KOPT-K1 (cell line): ENCODE measurements around the gene CAMKK2.
"Not testable (repeated sequence)": the region's sequence is repeated elsewhere in the genome, so short reads cannot be mapped to it uniquely, and the experiment has no call there.

ENCODE experiments used
- H3K27ac ChIP-seq: fragments of 200-600 bp; sonication (generic); 2 replicates; pipeline ENCODE4 v1.5.1; 2016; ENCODE audit warnings: antibody characterized with exemption, mild to moderate bottlenecking, low read depth, low read length; ENCODE audit not compliant: poor library complexity, severe bottlenecking
- H3K36me3 ChIP-seq: fragments of 200-600 bp; sonication (generic); 2 replicates; pipeline ENCODE4 v1.5.1; 2017; ENCODE audit warnings: antibody characterized with exemption, mild to moderate bottlenecking, low read length, moderate library complexity; ENCODE audit not compliant: insufficient read depth
- H3K9me3 ChIP-seq: fragments of 200-600 bp; sonication (generic); 2 replicates; pipeline ENCODE4 v1.5.1; 2017; ENCODE audit warnings: antibody characterized with exemption, low read length, mild to moderate bottlenecking; ENCODE audit not compliant: insufficient read depth, poor library complexity, severe bottlenecking

CAMKK2 gene

DNA sequence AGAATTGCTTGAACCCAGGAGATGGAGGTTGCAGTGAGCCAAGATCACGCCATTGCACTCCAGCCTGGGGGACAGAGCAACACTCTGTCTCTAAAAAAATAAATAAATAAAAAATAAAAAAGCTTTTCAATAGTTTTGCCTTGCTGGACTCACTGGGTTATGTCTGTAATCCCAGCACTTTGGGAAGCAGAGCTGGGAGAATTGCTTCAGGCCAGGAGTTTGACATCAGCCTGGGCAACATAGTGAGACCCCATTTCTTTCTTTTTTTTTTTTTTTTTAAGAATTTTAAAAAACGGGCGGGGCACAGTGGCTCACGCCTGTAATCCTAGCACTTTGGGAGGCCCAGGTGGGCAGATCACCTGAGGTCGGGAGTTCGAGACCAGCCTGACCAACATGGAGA lies 95.4 kb downstream of the CAMKK2 start:
- H3K9me3 ChIP-seq, H3K27ac ChIP-seq, H3K36me3 ChIP-seq: not testable (repeated sequence)

- H3K27ac ChIP-seq, result no peak overlapping the region
- no peaks in the 10 kb centered on the region for H3K9me3 ChIP-seq
- H3K36me3 ChIP-seq, result no peaks in the 10 kb centered on the region
Observed at GRCh38 chr12:121198949-121199348, 97.6 kb downstream of the CAMKK2 start.

DNA sequence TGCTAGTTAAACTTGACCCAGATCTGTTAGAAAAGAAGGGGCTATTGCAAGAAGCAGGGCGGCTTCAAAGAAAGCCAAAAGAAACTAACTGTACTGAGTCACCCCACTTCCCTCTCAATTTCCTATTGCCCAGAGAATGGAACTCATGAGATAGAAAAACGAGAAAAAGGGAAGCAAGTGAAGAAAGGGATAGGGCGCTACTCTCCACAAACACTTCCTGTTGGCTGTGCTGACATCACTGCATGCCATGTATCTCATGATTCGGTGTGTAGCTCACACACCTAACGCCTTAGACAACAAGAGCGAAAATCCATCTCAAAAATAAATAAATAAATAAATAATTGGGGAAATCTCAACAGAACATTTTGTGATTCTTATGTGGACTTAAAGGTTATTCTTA lies 99.6 kb downstream of the CAMKK2 start:
- H3K9me3 ChIP-seq, result no peaks in the 10 kb centered on the region
- H3K27ac ChIP-seq, result no peak overlapping the region
- H3K36me3 ChIP-seq, result no peaks in the 10 kb centered on the region

DNA sequence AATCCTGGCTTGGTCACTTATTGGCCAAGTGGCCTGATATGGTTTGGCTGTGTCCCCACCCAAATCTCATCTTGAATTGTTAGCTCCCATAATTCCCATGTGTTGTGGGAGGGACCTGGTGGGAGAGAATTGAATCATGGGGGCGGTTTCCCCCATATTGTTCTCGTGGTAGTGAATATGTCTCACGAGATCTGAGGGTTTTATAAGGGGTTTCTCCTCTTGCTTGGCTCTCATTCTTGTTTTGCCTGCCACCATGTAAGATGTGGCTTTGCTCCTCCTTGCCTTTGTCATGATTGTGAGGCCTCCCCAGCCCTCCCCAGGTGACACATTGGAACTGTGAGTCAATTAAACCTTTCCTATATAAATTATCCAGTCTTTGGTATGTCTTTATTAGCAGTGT lies 105.4 kb downstream of the CAMKK2 start:
- H3K36me3 ChIP-seq, result no peaks in the 10 kb centered on the region
- H3K9me3 ChIP-seq, result no peaks in the 10 kb centered on the region
- no peak overlapping the region for H3K27ac ChIP-seq

DNA sequence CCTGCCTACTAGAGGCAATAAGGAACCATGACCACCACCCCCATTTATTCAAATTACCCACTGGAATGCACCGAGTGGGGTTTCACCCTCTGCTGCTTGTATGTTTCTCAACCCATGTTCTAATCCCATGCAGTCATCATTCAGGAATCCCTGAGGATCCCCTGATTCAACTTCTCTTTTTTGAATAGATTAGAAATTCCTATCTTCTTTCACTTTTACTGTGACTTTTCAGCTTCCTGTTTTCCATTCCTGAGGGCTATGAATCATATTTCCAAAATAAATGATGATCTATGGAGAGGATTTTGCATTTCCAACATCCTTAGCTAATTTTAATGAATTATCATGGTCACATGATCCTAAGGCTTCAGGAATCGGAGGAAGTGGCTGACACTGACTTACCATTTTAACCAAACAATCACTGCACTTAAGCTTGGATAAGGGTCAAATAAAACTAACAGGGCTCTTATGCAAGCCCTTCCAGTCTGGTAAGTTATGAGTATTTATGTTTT lies 105.9 kb downstream of the CAMKK2 start:
- no peaks in the 10 kb centered on the region for H3K36me3 ChIP-seq
- no peak overlapping the region for H3K27ac ChIP-seq
- no peaks in the 10 kb centered on the region for H3K9me3 ChIP-seq

DNA sequence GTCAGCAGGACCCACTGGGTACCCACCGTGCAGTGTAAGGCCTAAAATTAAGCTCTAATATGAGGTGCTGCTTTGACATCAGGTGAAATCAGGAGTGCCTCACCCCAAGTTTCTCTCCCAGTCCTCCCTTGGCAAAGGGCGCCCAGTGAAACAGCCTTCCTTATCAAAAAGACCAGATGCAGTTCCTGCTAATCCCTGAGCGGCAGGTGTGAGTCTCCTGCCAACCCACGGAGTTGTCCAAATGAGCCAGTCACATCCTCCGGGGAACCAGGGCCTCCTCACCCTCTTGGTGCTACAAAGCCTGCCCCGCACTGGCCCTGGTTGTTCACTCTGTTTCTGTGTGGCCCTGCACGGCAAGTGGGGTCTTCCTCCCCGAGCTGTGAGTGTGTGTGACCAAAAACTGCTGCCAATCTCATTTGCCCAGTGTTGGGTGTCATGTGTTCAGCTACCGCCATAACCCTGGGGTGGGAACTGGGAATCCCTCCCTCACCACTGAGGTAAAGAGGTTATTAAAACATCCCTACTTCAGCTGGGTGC lies 106.8 kb downstream of the CAMKK2 start:
- no peaks in the 10 kb centered on the region for H3K9me3 ChIP-seq
- no peaks in the 10 kb centered on the region for H3K36me3 ChIP-seq
- H3K27ac ChIP-seq, result no peak overlapping the region

DNA sequence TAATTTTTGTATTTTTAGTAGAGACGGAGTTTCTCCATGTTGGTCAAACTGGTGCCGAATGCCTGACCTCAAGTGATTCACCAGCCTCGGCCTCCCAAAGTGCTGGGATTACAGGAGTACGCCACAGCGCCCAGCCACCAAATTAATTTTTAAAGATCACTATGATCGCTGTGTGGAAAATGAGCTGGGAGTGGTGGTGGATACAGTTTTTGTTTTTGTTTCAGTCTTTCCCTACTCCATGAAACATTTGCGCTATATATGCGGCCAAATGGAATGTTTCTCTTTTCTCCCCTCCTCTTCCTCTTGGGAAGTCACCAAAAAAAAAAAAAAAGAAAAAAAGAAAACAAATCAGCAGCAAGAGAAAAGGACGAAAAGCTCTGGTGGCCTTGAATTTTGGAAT lies 107.4 kb downstream of the CAMKK2 start:
- H3K36me3 ChIP-seq, result no peaks in the 10 kb centered on the region
- no peak overlapping the region for H3K27ac ChIP-seq
- no peaks in the 10 kb centered on the region for H3K9me3 ChIP-seq

DNA sequence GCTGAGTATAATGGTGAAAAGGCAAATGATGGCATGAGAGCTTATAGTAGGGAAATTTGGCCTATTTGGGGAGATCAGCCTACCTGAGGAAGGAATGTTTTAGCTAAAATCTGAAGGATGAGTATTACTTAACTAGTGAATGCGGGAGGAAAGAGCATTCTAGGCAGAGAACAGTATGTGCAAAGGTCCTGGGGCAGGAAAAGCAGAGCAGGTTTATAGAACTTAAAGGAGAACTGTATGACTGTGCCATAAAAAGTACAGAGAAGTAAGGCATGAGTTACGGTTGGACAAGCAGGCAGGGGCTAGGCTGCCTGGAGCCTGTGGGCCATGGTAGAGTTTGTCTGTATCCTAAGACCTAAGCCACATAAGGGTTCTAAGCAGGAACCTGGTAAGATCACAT lies 108.3 kb downstream of the CAMKK2 start:
- H3K27ac ChIP-seq, result no peak overlapping the region
- no peaks in the 10 kb centered on the region for H3K9me3 ChIP-seq

More for the DNA sequence above, 108.3 kb downstream of the CAMKK2 start:
- no peaks in the 10 kb centered on the region for H3K36me3 ChIP-seq
